ENCODE results near the gene TBC1D22A.
A peak's percentile ranks its signal among the peaks of the same experiment; 100 is the strongest.
"Not testable (repeated sequence)": the region's sequence is repeated elsewhere in the genome, so short reads cannot be mapped to it uniquely, and the experiment has no call there.

Gene TBC1D22A

GRCh38 chr22:46774253-46774979 is 12.0 kb downstream of the TBC1D22A start:
- no peak for DNase-seq (ENCODE audit: low read depth in 2 of 2)

- DNase-seq (ENCODE audit: low read depth in 2 of 2), result no peak
Measured at GRCh38 chr22:46774980-46775849, 12.8 kb downstream of the TBC1D22A start.

GRCh38 chr22:46775850-46776826 is 13.7 kb downstream of the TBC1D22A start:
- no peak for DNase-seq (ENCODE audit: low read depth in 2 of 2)

GRCh38 chr22:46776876-46777608 is 14.6 kb downstream of the TBC1D22A start:
- DNase-seq (ENCODE audit: low read depth in 2 of 2), result no peak

- no peak for DNase-seq (ENCODE audit: low read depth in 2 of 2)
Measured at GRCh38 chr22:46777609-46777970, 15.1 kb downstream of the TBC1D22A start.

- no peak for DNase-seq (ENCODE audit: low read depth in 2 of 2)
Measured at GRCh38 chr22:46779023-46779422, 16.6 kb downstream of the TBC1D22A start.

- no peak for DNase-seq (ENCODE audit: low read depth in 2 of 2)
Measured at GRCh38 chr22:46779651-46780050, 17.2 kb downstream of the TBC1D22A start.

- DNase-seq (ENCODE audit: low read depth in 2 of 2), result no peak
Measured at GRCh38 chr22:46780453-46780852, 18.0 kb downstream of the TBC1D22A start.

GRCh38 chr22:46781291-46781690 is 18.8 kb downstream of the TBC1D22A start:
- DNase-seq (ENCODE audit: low read depth in 2 of 2), result no peak

GRCh38 chr22:46782200-46782599 is 19.8 kb downstream of the TBC1D22A start:
- not testable (repeated sequence) for DNase-seq (ENCODE audit: low read depth in 2 of 2)

GRCh38 chr22:46783721-46784120 is 21.3 kb downstream of the TBC1D22A start:
- DNase-seq (ENCODE audit: low read depth in 2 of 2), result no peak

- DNase-seq (ENCODE audit: low read depth in 2 of 2), result no peak
Measured at GRCh38 chr22:46788441-46789172, 26.2 kb downstream of the TBC1D22A start.

GRCh38 chr22:46789992-46790391 is 27.5 kb downstream of the TBC1D22A start:
- DNase-seq (ENCODE audit: low read depth in 2 of 2), result no peak

GRCh38 chr22:46791201-46791731 is 28.8 kb downstream of the TBC1D22A start:
- DNase-seq (ENCODE audit: low read depth in 2 of 2), result peak; percentile 54 to 69

GRCh38 chr22:46792061-46792796 is 29.8 kb downstream of the TBC1D22A start:
- DNase-seq (ENCODE audit: low read depth in 2 of 2), result no peak

- DNase-seq (ENCODE audit: low read depth in 2 of 2), result no peak
Measured at GRCh38 chr22:46792841-46793261, 30.4 kb downstream of the TBC1D22A start.

GRCh38 chr22:46793497-46793896 is 31.0 kb downstream of the TBC1D22A start:
- DNase-seq (ENCODE audit: low read depth in 2 of 2), result no peak

GRCh38 chr22:46794067-46794466 is 31.6 kb downstream of the TBC1D22A start:
- no peak for DNase-seq (ENCODE audit: low read depth in 2 of 2)

- no peak for DNase-seq (ENCODE audit: low read depth in 2 of 2)
Measured at GRCh38 chr22:46794491-46794890, 32.0 kb downstream of the TBC1D22A start.
